Suprapubic skin (tissue), 4 donors: ENCODE measurements around the gene ULK4. TPM values are rescaled to one million over a fixed set of nuclear protein-coding genes. Genes with fewer than 3 reads are reported as not detected.
"Not testable (repeated sequence)": the region's sequence is repeated elsewhere in the genome, so short reads cannot be mapped to it uniquely, and the experiment has no call there.

Source experiments
- DNase-seq, 2 donors: peaks; one replicate each; pipeline ENCODE4 v3.0.0-alpha.2; 2019; ENCODE audit warnings: low spot score in 2 of 2
- H3K27ac ChIP-seq: fragments of 200-600 bp; sonication (generic); one replicate; pipeline ENCODE4 v1.5.1; 2019
- H3K27me3 ChIP-seq: fragments of 200-600 bp; sonication (generic); one replicate; pipeline ENCODE4 v1.5.1; 2019
- H3K36me3 ChIP-seq: fragments of 200-600 bp; sonication (generic); one replicate; pipeline ENCODE4 v1.5.1; 2019
- H3K4me1 ChIP-seq: fragments of 200-600 bp; sonication (generic); one replicate; pipeline ENCODE4 v1.5.1; 2019
- H3K4me3 ChIP-seq: fragments of 200-600 bp; sonication (generic); one replicate; pipeline ENCODE4 v1.5.1; 2019; ENCODE audit warnings: mild to moderate bottlenecking
- H3K9me3 ChIP-seq: fragments of 200-600 bp; sonication (generic); one replicate; pipeline ENCODE4 v1.5.1; 2019
- EP300 ChIP-seq: sonication (generic); formaldehyde crosslinking; IDR thresholded peaks from one replicate; pipeline ENCODE4 v1.6.1; 2017; ENCODE audit warnings: antibody characterized with exemption
- POLR2A ChIP-seq, 2 donors: fragments of 450-650 bp; IDR thresholded peaks; one replicate each; pipeline ENCODE4 v1.6.1; 2017; ENCODE audit warnings: antibody characterized with exemption in 2 of 2, mild to moderate bottlenecking in 2 of 2, moderate library complexity in 2 of 2
- POLR2AphosphoS5 ChIP-seq, 3 donors: sonication (generic); formaldehyde crosslinking; IDR thresholded peaks; one replicate each; pipeline ENCODE4 v1.6.1; 2017; ENCODE audit warnings: antibody characterized with exemption in 3 of 3
- WGBS: methylation state at CpG from one replicate; pipeline ENCODE4 v1.1.5; 2018; 5-methylcytosine and 5-hydroxymethylcytosine counted together
- total RNA-seq, 4 donors: library from RNA; depleted of rRNA; stranded (reverse); fragments of >200 nt; gene quantifications; one replicate each; pipeline ENCODE4 v1.1.0, GENCODE V29; 2016
- TF ChIP-seq, protein P1 (sequence below), 2 donors: fragments of 200-600 bp in 1 of 2; fragments of 450-650 bp in 1 of 2; sonication (generic) in 1 of 2; IDR thresholded peaks; one replicate each; pipeline ENCODE4 v1.5.1; 2016 to 2019; ENCODE audit warnings: antibody characterized with exemption in 2 of 2, mild to moderate bottlenecking in 1 of 2, moderate library complexity in 1 of 2

ULK4 gene
- total RNA-seq, 4 donors from 2014 or later = 11.7 to 21.7 (median 16.6) TPM

DNA sequence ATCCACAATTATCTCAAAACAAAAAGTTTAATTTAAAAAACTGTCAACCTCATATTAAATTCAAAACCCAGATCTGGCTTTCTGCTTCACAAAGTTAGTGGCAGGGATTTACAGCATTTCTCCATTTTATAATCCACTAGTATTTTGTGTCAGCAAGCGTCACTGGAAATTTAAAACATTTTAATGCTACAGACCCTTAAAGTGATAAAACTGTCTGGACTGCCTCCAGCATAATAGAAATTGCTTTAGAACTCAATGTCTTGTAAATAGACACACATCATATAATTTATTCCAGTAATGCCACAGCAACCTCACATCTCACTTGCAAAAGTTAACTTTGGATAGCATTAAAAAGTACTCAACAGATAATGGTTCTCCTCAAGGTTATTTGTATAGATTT lies 116.1 kb downstream of the ULK4 start:
- H3K36me3 ChIP-seq = no peaks in the 10 kb centered on the region
- WGBS = 75% methylated on average over 1 of the region's 1 CpG
- peaks cover 4% of the 10 kb centered on the region for H3K9me3 ChIP-seq
- H3K4me3 ChIP-seq = no peak overlapping the region
- TF ChIP-seq, protein P1, sequence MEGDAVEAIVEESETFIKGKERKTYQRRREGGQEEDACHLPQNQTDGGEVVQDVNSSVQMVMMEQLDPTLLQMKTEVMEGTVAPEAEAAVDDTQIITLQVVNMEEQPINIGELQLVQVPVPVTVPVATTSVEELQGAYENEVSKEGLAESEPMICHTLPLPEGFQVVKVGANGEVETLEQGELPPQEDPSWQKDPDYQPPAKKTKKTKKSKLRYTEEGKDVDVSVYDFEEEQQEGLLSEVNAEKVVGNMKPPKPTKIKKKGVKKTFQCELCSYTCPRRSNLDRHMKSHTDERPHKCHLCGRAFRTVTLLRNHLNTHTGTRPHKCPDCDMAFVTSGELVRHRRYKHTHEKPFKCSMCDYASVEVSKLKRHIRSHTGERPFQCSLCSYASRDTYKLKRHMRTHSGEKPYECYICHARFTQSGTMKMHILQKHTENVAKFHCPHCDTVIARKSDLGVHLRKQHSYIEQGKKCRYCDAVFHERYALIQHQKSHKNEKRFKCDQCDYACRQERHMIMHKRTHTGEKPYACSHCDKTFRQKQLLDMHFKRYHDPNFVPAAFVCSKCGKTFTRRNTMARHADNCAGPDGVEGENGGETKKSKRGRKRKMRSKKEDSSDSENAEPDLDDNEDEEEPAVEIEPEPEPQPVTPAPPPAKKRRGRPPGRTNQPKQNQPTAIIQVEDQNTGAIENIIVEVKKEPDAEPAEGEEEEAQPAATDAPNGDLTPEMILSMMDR (IDR thresholded peaks at IDR 0.05) = no peak
- TF ChIP-seq POLR2A (IDR thresholded peaks at IDR 0.05) = no peak
- no peak for TF ChIP-seq EP300
- TF ChIP-seq POLR2AphosphoS5 (IDR thresholded peaks at IDR 0.05) = no peak
- no peaks in the 10 kb centered on the region for H3K4me1 ChIP-seq
- no peak for DNase-seq
- no peaks in the 10 kb centered on the region for H3K27me3 ChIP-seq
- no peak overlapping the region for H3K27ac ChIP-seq

DNA sequence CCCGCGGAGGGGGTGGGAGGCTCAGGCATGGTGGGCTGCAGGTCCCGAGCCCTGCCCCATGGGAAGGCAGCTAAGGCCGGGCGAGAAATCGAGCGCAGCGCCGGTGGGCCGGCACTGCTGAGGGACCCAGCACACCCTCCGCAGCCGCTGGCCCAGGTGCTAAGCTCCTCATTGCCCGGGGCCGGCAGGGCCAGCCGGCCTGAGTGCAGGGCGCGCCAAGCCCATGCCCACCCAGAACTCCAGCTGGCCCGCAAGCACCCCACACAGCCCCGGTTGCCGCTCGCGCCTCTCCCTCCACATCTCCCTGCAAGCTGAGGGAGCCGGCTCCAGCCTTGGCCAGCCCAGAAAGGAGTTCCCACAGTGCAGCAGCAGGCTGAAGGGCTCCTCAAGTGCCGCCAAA lies 117.6 kb downstream of the ULK4 start:
- not testable (repeated sequence) for DNase-seq, H3K27me3 ChIP-seq
- 100% methylated on average over 3 of the region's 24 CpGs for WGBS

DNA sequence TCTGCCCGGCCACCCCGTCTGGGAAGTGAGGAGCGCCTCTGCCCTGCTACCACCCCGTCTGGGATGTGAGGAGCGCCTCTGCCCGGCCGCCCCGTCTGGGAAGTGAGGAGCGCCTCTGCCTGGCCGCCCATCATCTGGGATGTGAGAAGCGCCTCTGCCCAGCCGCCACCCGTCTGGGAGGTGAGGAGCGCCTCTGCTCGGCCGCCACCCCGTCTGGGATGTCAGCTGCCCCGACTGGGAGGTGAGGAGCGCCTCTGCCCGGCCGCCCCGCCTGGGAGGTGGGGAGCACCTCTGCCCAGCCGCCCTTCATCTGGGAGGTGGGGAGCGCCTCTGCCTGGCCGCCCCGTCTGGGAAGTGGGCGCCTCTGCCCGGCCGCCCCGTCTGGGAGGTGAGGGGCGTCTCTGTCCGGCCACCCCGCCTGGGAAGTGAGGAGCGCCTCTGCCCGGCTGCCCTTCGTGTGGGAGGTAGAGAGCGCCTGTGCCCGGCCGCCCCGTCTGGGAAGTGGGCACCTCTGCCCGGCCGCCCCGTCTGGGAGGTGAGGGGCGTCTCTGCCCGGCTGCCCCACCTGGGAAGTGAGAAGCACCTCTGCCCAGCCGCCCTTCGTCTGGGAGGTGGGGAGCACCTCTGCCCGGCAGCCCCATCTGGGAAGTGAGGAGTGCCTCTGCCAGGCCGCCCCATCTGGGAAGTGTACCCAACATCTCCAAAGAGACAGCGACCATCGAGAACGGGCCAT lies 120.8 kb downstream of the ULK4 start:
- WGBS = 95% methylated on average over 21 of the region's 52 CpGs
- H3K27ac ChIP-seq, H3K4me1 ChIP-seq, DNase-seq, H3K27me3 ChIP-seq, H3K9me3 ChIP-seq, H3K36me3 ChIP-seq, H3K4me3 ChIP-seq: not testable (repeated sequence)

More for the DNA sequence above, 117.6 kb downstream of the ULK4 start:
- H3K9me3 ChIP-seq, H3K27ac ChIP-seq, H3K4me3 ChIP-seq, H3K36me3 ChIP-seq, H3K4me1 ChIP-seq: not testable (repeated sequence)

DNA sequence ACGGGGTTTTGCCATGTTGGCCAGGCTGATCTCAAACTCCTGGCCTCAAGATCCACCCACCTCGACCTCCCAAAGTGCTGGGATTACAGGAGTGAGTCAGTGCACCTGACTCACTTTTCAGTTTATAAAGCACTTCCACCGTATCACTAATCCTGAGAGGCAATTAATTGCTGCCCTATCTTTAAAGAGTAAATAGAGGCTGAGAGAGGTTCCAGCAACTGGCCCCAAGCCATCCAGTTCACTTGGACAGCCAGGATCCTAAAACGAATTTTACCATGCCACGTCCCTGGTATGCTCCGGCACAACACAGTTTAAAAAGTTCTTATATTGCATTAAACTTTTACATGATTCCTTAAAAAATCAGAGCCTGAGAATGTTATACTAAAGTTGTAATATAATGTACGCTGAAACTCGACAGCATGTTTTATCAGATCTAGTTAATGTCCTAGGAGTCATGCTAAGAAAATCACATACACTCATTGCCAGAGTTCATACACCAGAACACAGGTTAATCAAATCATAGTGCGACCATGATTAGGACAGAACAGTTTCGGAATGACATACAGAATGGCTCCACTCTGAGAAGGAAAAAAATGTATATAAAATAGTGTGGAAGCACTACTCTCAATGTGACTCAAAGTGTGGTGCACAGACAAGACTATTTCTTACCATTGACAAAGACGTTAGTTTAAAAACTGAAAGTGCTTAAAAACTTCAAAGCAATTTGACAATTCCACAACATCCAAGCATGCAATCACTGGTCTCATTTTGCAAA lies 125.4 kb downstream of the ULK4 start:
- 77% methylated on average over 11 of the region's 11 CpGs for WGBS
- Histone ChIP-seq H3K36me3 (no peaks in the 10 kb centered on the region), H3K4me1 (no peaks in the 10 kb centered on the region), H3K27ac (no peak overlapping the region), H3K27me3 (no peaks in the 10 kb centered on the region), H3K9me3 (peaks cover 11% of the 10 kb centered on the region), H3K4me3 (no peak overlapping the region)
- TF ChIP-seq, protein P1 (IDR thresholded peaks at IDR 0.05) = no peak
- TF ChIP-seq EP300 = no peak
- TF ChIP-seq POLR2A (IDR thresholded peaks at IDR 0.05) = no peak
- no peak for TF ChIP-seq POLR2AphosphoS5 (IDR thresholded peaks at IDR 0.05)
- no peak for DNase-seq

DNA sequence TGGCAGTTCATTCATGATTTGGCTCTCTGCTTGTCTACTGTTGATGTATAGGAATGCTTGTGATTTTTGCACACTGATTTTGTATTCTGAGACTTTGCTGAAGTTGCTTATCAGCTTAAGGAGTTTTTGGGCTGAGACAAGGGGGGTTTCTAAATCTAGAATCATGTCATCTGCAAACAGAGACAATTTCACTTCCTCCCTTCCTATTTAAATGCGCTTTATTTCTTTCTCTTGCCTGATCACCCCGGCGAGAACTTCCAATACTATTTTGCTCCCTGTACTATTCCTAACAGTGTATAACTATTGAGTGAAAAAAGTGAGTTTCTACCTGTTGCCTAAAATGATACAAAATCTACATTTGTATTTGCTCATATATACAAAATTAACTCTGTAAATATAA lies 128.3 kb downstream of the ULK4 start:
- no peak for DNase-seq
- H3K4me1 ChIP-seq = no peaks in the 10 kb centered on the region
- TF ChIP-seq EP300 = no peak
- no peak for TF ChIP-seq POLR2A (IDR thresholded peaks at IDR 0.05)
- no peak for TF ChIP-seq POLR2AphosphoS5 (IDR thresholded peaks at IDR 0.05)
- TF ChIP-seq, protein P1 (IDR thresholded peaks at IDR 0.05) = no peak
- H3K4me3 ChIP-seq = no peak overlapping the region
- WGBS = 83% methylated on average over 3 of the region's 3 CpGs
- H3K9me3 ChIP-seq = peaks cover 7% of the 10 kb centered on the region
- H3K36me3 ChIP-seq = no peaks in the 10 kb centered on the region
- H3K27me3 ChIP-seq = no peaks in the 10 kb centered on the region
- no peak overlapping the region for H3K27ac ChIP-seq

DNA sequence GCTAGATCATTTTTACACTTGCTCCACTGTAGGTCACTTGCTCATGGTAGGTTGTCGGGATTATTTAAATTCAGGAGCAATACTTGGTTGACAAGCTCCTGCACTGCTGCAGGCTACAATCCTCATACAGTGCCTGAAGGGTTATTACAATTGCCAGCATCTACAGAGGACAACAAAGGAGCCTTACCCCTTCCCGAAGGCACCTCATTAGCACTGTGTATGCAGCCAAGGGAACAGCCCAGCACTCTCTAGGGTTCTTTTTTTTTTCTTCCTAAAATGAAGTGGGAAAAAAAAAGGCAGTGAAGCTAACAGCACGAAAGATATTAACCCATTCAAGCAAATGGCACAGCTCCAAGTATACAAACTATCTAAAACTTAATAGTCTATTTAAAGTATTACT lies 142.7 kb downstream of the ULK4 start:
- Histone ChIP-seq H3K9me3 (no peaks in the 10 kb centered on the region), H3K4me3 (no peak overlapping the region), H3K27me3 (no peaks in the 10 kb centered on the region), H3K27ac (no peak overlapping the region), H3K36me3 (no peaks in the 10 kb centered on the region), H3K4me1 (no peaks in the 10 kb centered on the region)
- 48% methylated on average over 3 of the region's 3 CpGs for WGBS
- TF ChIP-seq, protein P1 (IDR thresholded peaks at IDR 0.05) = no peak
- no peak for TF ChIP-seq EP300
- DNase-seq = no peak
